ENCODE measurements around the gene TENT4B.
"Not testable (repeated sequence)": the region's sequence is repeated elsewhere in the genome, so short reads cannot be mapped to it uniquely, and the experiment has no call there.

The TENT4B gene

DNA sequence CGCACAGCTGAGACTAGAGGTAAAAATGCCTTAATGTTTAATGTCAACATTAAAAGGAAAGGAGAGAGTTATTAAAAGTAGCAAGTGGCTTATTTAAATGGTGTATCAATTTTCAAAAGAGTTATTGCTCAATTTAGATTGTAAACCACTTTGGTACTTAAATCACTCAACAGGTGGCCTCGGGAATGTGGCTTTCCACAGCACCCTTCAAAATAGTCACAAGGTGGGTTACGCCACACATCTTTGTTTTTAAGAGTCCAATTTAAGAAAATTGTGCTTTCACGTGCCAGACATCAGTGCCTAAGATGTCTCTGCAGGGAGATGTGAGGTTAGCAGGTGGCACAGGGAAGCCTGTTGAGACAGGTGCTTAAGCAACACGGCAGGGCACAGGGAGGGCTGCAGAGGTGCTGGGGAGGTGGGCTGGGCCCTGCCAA lies 85.8 kb downstream of the TENT4B start:
- DNase-seq: peak; percentile 18

DNA sequence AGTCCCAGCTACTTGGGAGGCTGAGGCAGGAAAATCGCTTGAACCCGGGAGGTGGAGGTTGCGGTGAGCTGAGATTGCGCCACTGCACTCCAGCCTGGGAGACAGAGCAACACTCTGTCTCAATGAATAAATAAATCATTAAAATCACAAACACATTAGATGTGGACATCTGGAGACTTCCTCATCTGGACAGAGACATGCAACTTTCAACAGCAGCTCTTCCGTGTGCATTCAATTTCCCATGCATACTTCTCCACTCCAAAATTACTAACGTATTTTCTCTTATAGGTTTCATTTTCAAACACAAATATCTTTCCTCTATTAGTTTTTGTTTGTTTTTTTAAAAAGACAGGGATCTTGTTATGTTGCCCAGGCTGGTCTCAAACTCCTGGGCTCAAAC lies 89.9 kb downstream of the TENT4B start:
- not testable (repeated sequence) for DNase-seq

GRCh38 chr16:50244140-50244503 lies 91.0 kb downstream of the TENT4B start:
- DNase-seq: no peak

- DNase-seq: no peak
These were observed 91.7 kb downstream of the TENT4B start for GRCh38 chr16:50244504-50245416.

DNA sequence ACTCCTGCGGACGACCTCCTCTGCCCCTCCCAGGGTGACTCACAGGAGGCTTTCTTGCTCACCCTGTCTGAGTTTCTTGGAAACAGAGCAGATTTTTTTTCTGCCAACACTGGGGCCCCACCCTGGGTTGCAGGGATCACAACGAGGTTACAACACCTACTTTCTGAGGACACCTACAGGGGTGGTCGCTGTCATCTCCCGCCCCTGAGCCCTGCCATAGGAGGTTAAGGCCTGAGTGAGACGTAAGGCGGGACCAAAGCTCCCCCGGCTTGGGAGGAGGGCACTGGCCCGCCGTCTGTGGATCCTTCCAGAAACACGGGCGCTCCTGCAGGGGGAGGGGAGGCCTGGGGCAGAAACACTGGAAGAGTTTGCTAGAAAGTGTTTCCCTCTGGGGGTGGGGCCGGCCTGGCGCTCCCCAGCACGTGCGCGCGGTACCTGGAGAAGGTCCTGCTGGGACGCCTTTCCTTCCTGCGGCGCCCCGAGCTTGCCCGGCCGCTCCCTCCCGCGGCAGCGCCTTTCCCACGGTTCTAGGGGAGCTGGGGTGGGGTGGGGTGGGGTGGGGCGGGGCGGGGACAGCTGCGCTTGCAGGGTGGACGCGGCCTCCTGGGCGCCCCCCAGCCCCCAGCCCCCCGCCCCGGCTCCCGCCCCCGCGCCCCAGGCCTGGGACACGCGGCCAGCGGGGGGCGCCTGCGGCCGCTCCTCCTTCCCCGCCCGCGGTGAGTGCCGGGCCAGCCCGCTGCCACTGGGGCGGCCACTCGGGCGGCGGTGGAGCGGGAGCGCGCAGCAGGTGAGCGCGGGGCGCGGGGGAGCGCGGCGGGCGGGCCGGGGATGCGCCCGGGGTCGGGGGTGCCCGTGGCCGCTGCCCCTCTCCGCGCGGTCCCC lies 92.6 kb downstream of the TENT4B start:
- DNase-seq: no peak

DNA sequence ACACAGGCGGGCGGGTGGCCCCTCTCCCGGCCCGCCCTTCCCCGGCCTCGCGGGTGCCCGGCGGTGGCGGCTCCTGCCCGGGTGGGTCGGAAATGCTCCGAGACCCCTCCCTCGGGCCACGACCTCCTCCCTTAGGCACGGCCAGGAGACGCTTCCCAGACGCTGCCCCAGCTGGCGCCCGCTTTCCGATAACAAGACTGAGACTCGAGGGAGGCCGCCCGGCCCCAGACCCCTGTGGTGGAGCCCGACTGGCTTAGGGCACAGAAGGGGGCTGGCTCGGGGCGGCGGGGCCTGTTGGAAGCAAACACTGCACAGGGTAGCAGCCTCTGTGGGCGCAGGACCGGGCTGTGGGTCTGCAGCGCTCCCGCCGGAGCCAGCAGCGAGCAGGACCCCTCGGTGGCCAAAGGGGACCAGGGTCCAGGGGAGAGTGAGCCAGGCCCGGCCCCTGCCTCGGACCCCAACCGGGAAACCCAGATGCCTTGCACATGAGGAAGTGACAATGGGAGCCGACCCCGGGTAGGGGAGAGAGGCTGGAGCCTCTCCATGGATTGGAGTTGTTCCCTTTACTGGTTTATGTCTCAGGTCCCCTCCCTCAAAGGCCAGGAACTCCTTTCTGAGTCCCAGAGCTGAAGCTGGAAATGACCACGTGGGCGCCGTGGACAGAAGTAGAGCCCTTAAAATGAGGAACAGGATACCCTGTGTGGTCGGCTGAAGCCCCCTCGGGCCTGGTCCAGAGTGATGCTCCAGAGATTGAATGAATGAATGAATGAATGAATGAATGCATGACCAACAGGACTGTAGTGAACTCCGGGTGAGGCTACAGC lies 93.4 kb downstream of the TENT4B start:
- DNase-seq: no peak

GRCh38 chr16:50247123-50247905 lies 94.2 kb downstream of the TENT4B start:
- no peak for DNase-seq

- DNase-seq: no peak
These were observed 95.0 kb downstream of the TENT4B start for GRCh38 chr16:50247906-50248608.

- no peak for DNase-seq
These were observed 95.7 kb downstream of the TENT4B start for GRCh38 chr16:50248845-50249244.

- no peak for DNase-seq
These were observed 98.4 kb downstream of the TENT4B start for GRCh38 chr16:50251375-50252081.

GRCh38 chr16:50252082-50252611 lies 99.0 kb downstream of the TENT4B start:
- no peak for DNase-seq

- DNase-seq: no peak
These were observed 99.9 kb downstream of the TENT4B start for GRCh38 chr16:50252874-50253513.

GRCh38 chr16:50253514-50253910 lies 100.4 kb downstream of the TENT4B start:
- no peak for DNase-seq

DNA sequence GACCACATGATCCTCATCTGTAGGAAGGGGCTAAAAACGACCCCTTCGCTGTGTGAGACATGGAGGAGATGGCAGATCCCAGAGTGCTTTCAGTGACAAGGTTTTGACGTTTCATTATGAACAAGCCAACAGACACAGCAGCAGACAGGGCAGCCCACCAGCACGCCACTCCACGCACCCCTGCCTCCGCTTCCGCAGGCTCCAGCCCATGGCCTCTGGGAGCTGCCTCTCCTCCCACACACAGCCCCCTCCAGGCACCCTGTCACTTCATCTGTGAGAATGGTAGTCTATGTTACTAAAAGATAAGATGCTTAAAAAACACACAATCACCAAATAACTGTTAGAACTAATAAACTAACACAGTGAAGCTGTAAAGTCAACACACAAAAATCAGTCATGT lies 101.0 kb downstream of the TENT4B start:
- DNase-seq: no peak

DNA sequence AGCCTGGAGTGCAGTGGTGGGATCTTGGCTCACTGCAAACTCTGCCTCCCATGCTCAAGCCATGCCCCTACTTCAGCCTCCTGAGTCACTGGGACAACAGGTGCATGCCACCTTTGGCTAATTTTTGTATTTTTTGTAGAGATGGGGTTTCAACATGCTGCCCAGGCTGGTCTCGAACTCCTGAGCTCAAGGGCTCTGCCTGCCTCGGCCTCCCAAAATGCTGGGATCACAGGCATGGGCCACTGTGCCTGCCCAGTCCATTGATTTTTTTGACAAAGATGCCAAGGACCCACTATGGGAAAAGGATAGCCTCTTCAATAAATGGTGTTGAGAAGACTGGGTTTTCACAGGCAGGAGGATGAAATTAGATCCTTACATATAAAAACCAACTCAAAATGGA lies 102.4 kb downstream of the TENT4B start:
- DNase-seq: no peak

DNA sequence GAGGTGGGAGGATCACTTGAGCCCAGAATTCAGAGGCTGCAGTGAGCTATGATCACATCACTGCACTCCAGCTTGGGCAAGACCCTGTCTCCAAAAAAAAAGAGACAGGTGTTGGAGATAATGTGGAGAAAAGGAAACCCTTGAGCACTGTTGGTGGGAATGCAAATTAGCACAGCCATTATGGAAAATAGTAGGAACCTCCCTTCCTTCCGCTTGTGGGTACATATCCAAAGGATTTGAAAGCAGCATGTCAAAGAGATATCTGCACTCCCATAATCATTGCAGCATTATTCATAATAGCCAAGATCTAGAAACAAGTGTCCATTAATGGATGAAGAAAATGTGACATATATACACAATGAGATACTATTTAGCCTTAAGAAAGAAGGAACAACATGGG lies 103.5 kb downstream of the TENT4B start:
- DNase-seq: no peak

DNA sequence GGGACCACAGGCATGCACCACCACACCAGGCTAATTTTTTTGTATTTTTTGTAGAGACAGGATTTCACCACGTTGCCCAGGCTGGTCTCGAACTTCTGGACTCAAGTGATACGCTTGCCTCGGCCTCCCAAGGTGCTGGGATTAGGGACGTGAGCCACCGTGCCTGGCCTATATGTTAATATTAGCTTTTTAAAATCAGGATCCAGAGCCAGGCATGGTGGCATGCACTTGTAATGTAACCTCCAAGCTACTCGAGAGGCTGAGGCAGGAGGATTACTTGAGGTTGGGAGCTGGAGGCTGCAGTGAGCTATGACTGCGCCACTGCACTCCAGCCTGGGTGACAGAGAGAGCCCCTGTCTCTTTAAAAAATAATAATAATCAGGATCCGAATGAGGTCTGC lies 104.8 kb downstream of the TENT4B start:
- DNase-seq: no peak

GRCh38 chr16:50259334-50260205 lies 106.5 kb downstream of the TENT4B start:
- no peak for DNase-seq
